B cell (primary cell): Measurements from ENCODE around the gene NEO1. TPM values are rescaled to one million over a fixed set of nuclear protein-coding genes. Genes with fewer than 3 reads are reported as not detected.

Experiments
- ATAC-seq: fragments of 200-7000 bp; cut with Tn5 transposase; one replicate; pipeline ENCODE4 v1.10.0; 2021; ENCODE audit warnings: low read depth, mild to moderate bottlenecking, moderate number of reproducible peaks, moderate library complexity
- CTCF ChIA-PET: fragments of 350-600 bp; sonication (Branson Sonifier 250); formaldehyde crosslinking; loops from one replicate; lab custom pipeline; 2021; ENCODE audit warnings: antibody characterized with exemption, inconsistent platforms; lab: Charles Lee
- POLR2A ChIA-PET: fragments of 350-600 bp; sonication (Branson Sonifier 250); formaldehyde crosslinking; loops from one replicate; lab custom pipeline; 2021; ENCODE audit warnings: antibody characterized with exemption; lab: Charles Lee
- DNase-seq: peaks from one replicate; pipeline ENCODE4 v3.0.0; 2013
- H2AFZ ChIP-seq: 2 replicates; pipeline ENCODE4 v1.6.1; 2012; ENCODE audit warnings: mild to moderate bottlenecking, low read depth, low read length; ENCODE audit not compliant: insufficient read depth, poor library complexity, severe bottlenecking
- H3K27ac ChIP-seq, 2 donors: 1 replicate in 1 of 2; 2 replicates in 1 of 2; pipeline ENCODE4 v1.5.1; 2012 to 2013; ENCODE audit warnings: low read length in 2 of 2, mild to moderate bottlenecking in 2 of 2, moderate library complexity in 1 of 2
- H3K27me3 ChIP-seq, 4 experiments: fragments of 200-600 bp in 1 of 4; sonication (generic) in 1 of 4; replicated peaks in 1 of 4; 1 replicate in 2 of 4; 2 replicates in 2 of 4; pipeline versions ENCODE4 v1.6.1 to v1.7.0; 2013 to 2016; ENCODE audit warnings: low read length in 3 of 4, mild to moderate bottlenecking in 2 of 4, mixed read lengths in 1 of 4, moderate library complexity in 1 of 4; ENCODE audit not compliant: insufficient read depth in 4 of 4, control insufficient read depth in 3 of 4; ENCODE audit errors: control extremely low read depth in 1 of 4
- H3K36me3 ChIP-seq, 2 experiments: replicated peaks in 1 of 2; 1 replicate in 1 of 2; 2 replicates in 1 of 2; pipeline versions ENCODE4 v1.6.1 to v1.7.1; 2013; ENCODE audit warnings: low read length in 1 of 2; ENCODE audit not compliant: insufficient read depth in 2 of 2, control insufficient read depth in 1 of 2; ENCODE audit errors: control extremely low read depth in 1 of 2, extremely low read depth in 1 of 2
- H3K4me1 ChIP-seq, 2 donors: fragments of 200-600 bp in 1 of 2; sonication (generic) in 1 of 2; 1 replicate in 1 of 2; 2 replicates in 1 of 2; pipeline versions ENCODE4 v1.5.1 to v1.6.1; 2013 to 2017; ENCODE audit warnings: low read length in 2 of 2; ENCODE audit not compliant: control insufficient read depth in 2 of 2, insufficient read depth in 2 of 2
- H3K4me2 ChIP-seq: replicated peaks from 2 replicates; pipeline ENCODE3; 2012; ENCODE audit warnings: mild to moderate bottlenecking, low read depth, low read length; ENCODE audit not compliant: poor library complexity, severe bottlenecking
- H3K4me3 ChIP-seq, 5 experiments: fragments of 200-600 bp in 1 of 5; sonication (generic) in 1 of 5; 1 replicate in 3 of 5; 2 replicates in 2 of 5; pipeline versions ENCODE4 v1.5.1 to v1.7.0; 2011 to 2016; ENCODE audit warnings: low read length in 4 of 5, mild to moderate bottlenecking in 4 of 5, low read depth in 2 of 5, control low read depth in 1 of 5, moderate library complexity in 1 of 5; ENCODE audit not compliant: insufficient read depth in 1 of 5; ENCODE audit errors: control extremely low read depth in 1 of 5, extremely low read depth in 1 of 5
- H3K79me2 ChIP-seq: fragments of 200-600 bp; sonication (generic); one replicate; pipeline ENCODE4 v1.6.0; 2016; ENCODE audit warnings: low read length; ENCODE audit not compliant: control insufficient read depth, insufficient read depth
- H3K9ac ChIP-seq: fragments of 200-600 bp; sonication (generic); 2 replicates; pipeline ENCODE4 v1.6.1; 2017; ENCODE audit warnings: mild to moderate bottlenecking, low read length, moderate library complexity
- H3K9me3 ChIP-seq, 3 donors: one replicate each; pipeline versions ENCODE4 v1.6.1 to v1.7.1; 2013; ENCODE audit warnings: low read length in 2 of 3; ENCODE audit not compliant: control insufficient read depth in 2 of 3, insufficient read depth in 1 of 3; ENCODE audit errors: control extremely low read depth in 1 of 3
- H4K20me1 ChIP-seq: 2 replicates; pipeline ENCODE4 v1.6.0; 2012; ENCODE audit warnings: mild to moderate bottlenecking, low read length; ENCODE audit not compliant: insufficient read depth, control insufficient read depth, poor library complexity, severe bottlenecking
- H3K27ac Mint-ChIP-seq: one replicate; pipeline ENCODE4 v1.8.0; 2021; ENCODE audit warnings: mixed read lengths
- H3K27me3 Mint-ChIP-seq: one replicate; pipeline ENCODE4 v1.8.0; 2021; ENCODE audit warnings: mixed read lengths
- H3K4me1 Mint-ChIP-seq: one replicate; pipeline ENCODE4 v1.8.0; 2021; ENCODE audit warnings: mixed read lengths
- H3K4me3 Mint-ChIP-seq: one replicate; pipeline ENCODE4 v1.8.0; 2021; ENCODE audit warnings: mixed read lengths
- H3K9me3 Mint-ChIP-seq: one replicate; pipeline ENCODE4 v1.8.0; 2022; ENCODE audit warnings: mixed read lengths; ENCODE audit not compliant: insufficient read depth
- EZH2 ChIP-seq: IDR thresholded peaks from 2 replicates; pipeline ENCODE4 v1.6.1; 2012; ENCODE audit warnings: borderline replicate concordance, low read depth, mild to moderate bottlenecking, moderate library complexity, low read length; ENCODE audit not compliant: insufficient read depth, poor library complexity, severe bottlenecking
- WGBS: methylation state at CpG from one replicate; pipeline ENCODE4 v1.1.5; 2013; ENCODE audit warnings: missing lambda C conversion rate; ENCODE audit not compliant: insufficient coverage; 5-methylcytosine and 5-hydroxymethylcytosine counted together
- intact Hi-C: fragments of 100-400 bp; cut with micrococcal nuclease; formaldehyde crosslinking; loops from one replicate; pipeline ENCODE4 v1.10.0; 2022
- polyA plus RNA-seq: library from polyadenylated mRNA; depleted of rRNA; stranded (reverse); fragments of >200 nt; gene quantifications from 2 replicates; pipeline ENCODE4 v1.2.3, GENCODE V29; 2012
- total RNA-seq, 2 donors: library from RNA; stranded (reverse); fragments of 120-200 nt in 1 of 2; gene quantifications; 1 replicate in 1 of 2; 2 replicates in 1 of 2; pipeline versions ENCODE4 v1.2.3 to v1.2.4, GENCODE V29; 2013 to 2022
- TF ChIP-seq, protein P1 (sequence below): fragments of 200-600 bp; IDR thresholded peaks from one replicate; pipeline ENCODE4 v1.8.0; 2022; ENCODE audit warnings: antibody characterized with exemption, mild to moderate bottlenecking

Gene NEO1
- total and polyA plus RNA-seq, 2 donors (not counting 1 experiment from before 2014, with no cell fraction given) = 1.3 to 3.9 TPM

DNA sequence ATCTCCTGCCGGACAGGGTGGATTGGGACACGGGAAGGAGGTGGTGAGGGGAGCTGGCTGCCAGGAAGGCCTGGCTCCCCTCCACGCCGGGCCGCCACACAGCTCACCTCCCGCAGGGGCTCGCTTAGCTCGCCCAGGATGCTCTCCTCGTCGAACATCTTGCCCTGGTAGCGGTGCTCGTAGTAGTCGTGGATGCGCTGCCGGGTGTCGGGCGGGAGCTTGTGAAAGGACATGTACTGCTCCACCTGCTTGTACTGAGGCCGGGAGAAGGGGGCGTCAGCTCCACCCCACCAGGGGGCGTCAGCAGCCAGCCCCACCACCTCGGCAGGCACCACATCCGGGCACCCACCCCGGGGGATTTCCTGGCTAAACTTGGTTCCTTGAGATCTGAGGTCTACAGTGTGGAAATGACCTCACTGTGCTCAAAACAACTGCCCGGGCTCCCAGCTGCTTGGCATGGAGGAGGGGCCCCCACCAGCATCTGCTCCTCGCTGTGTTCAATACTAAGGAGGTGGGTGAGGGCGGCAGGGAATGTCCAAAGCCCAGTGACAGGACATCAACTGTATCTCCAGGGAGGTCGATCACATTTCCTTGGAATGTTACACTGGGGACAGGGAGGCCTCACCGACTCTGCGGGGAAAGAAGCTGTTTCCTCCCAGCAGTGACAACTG is 273.1 kb downstream of the NEO1 start:
- Histone ChIP-seq H3K27ac (no peak overlapping the region), H3K9me3 (peaks cover 0 to 14% (median 0%) of the 10 kb centered on the region in 3 donors), H3K4me2 (no peak overlapping the region), H3K27me3 (no peaks in the 10 kb centered on the region), H3K79me2 (no peaks in the 10 kb centered on the region), H4K20me1 (no peaks in the 10 kb centered on the region), H3K9ac (no peak overlapping the region), H3K4me1 (peaks cover 0 to 7% of the 10 kb centered on the region in 2 donors), H2AFZ (no peak overlapping the region), H3K4me3 (no peak overlapping the region), H3K36me3 (no peaks in the 10 kb centered on the region)
- ATAC-seq (peak; percentile 10), DNase-seq (peak; percentile 27)
- H3K4me3 Mint-ChIP-seq = no peak overlapping the region
- no peaks in the 10 kb centered on the region for H3K9me3 Mint-ChIP-seq
- H3K27me3 Mint-ChIP-seq = no peaks in the 10 kb centered on the region
- H3K4me1 Mint-ChIP-seq = peaks cover 2% of the 10 kb centered on the region
- no peak overlapping the region for H3K27ac Mint-ChIP-seq
- TF ChIP-seq, protein P1, sequence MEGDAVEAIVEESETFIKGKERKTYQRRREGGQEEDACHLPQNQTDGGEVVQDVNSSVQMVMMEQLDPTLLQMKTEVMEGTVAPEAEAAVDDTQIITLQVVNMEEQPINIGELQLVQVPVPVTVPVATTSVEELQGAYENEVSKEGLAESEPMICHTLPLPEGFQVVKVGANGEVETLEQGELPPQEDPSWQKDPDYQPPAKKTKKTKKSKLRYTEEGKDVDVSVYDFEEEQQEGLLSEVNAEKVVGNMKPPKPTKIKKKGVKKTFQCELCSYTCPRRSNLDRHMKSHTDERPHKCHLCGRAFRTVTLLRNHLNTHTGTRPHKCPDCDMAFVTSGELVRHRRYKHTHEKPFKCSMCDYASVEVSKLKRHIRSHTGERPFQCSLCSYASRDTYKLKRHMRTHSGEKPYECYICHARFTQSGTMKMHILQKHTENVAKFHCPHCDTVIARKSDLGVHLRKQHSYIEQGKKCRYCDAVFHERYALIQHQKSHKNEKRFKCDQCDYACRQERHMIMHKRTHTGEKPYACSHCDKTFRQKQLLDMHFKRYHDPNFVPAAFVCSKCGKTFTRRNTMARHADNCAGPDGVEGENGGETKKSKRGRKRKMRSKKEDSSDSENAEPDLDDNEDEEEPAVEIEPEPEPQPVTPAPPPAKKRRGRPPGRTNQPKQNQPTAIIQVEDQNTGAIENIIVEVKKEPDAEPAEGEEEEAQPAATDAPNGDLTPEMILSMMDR = no peak
- TF ChIP-seq EZH2 = no peak
- ChIA-PET POLR2A (no interaction called here), CTCF (interaction anchor here (1.2 kb wide), 1 partner anchor 8 kb away, joined by 3 read pairs; no protein-coding TSS in a partner anchor)
- intact Hi-C loops = no loop called here
- 61% methylated on average over 29 of the region's 29 CpGs for WGBS

DNA sequence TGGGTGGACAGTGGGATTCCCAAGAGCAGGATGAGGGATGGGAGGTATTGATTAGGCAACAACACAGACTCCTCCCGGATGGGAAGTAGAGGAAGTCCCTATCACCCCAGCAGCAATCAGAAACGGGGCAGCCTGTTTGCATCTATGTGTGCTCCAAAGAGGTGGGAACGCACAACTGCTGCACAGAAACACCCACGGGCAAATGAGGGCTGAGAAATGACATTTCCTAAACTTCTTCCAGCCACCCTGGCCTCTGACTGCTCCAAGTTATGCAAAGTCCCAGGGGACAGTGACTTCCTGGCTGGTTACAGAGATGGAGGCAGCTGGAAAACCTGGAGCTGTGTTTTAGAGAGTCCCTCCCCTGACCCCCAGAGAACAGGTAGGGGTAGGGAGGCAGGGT is 273.9 kb downstream of the NEO1 start:
- H3K27ac Mint-ChIP-seq = no peak overlapping the region
- no peak for DNase-seq
- H3K4me1 Mint-ChIP-seq = peaks cover 2% of the 10 kb centered on the region
- Histone ChIP-seq H2AFZ (no peak overlapping the region), H3K4me2 (no peak overlapping the region), H3K9me3 (peaks cover 0 to 14% (median 0%) of the 10 kb centered on the region in 3 donors), H4K20me1 (no peaks in the 10 kb centered on the region), H3K27ac (no peak overlapping the region), H3K27me3 (peaks cover 0 to 3% (median 0%) of the 10 kb centered on the region in 4 experiments), H3K4me1 (peaks cover 0 to 7% of the 10 kb centered on the region in 2 donors), H3K9ac (no peak overlapping the region), H3K4me3 (no peak overlapping the region), H3K36me3 (no peaks in the 10 kb centered on the region), H3K79me2 (no peaks in the 10 kb centered on the region)
- H3K4me3 Mint-ChIP-seq = no peak overlapping the region
- no peaks in the 10 kb centered on the region for H3K27me3 Mint-ChIP-seq
- POLR2A ChIA-PET = no interaction called here
- H3K9me3 Mint-ChIP-seq = no peaks in the 10 kb centered on the region
- WGBS = 49% methylated on average over 3 of the region's 4 CpGs
- CTCF ChIA-PET = interaction anchor here (1.2 kb wide), 1 partner anchor 8 kb away, joined by 3 read pairs; no protein-coding TSS in a partner anchor
- ATAC-seq = no peak
- TF ChIP-seq, protein P1 = no peak
- no peak for TF ChIP-seq EZH2
- intact Hi-C loops = no loop called here
